Activated T-helper 1 cell treated with anti-CD3 and anti-CD28 coated beads, Interleukin-12 subunit alpha, Interleukin-12 subunit beta, Interleukin-2, Interleukin-4 antibody, amounts not matched to agents 30 ng/mL and 10 ng/mL and 1 ng/mL, durations not matched to agents 14 hours and 24 hours and 36 hours (primary cell): Measurements from ENCODE around the gene TRPT1. TPM values are rescaled to one million over a fixed set of nuclear protein-coding genes. Genes with fewer than 3 reads are reported as not detected.
A peak's percentile ranks its signal among the peaks of the same experiment; 100 is the strongest.

Source experiments
- DNase-seq: peaks from one replicate; pipeline ENCODE4 v3.0.0; 2021; ENCODE audit warnings: low spot score
- H3K27ac Mint-ChIP-seq: one replicate; pipeline ENCODE4 v1.8.0; 2021; ENCODE audit warnings: mild to moderate bottlenecking, mixed read lengths
- H3K27me3 Mint-ChIP-seq: one replicate; pipeline ENCODE4 v1.8.0; 2022; ENCODE audit warnings: mild to moderate bottlenecking, moderate library complexity, mixed read lengths; ENCODE audit not compliant: insufficient read depth
- H3K36me3 Mint-ChIP-seq: one replicate; pipeline ENCODE4 v1.8.0; 2021; ENCODE audit warnings: low read depth, mixed read lengths
- H3K4me1 Mint-ChIP-seq: one replicate; pipeline ENCODE4 v1.8.0; 2021; ENCODE audit warnings: low read depth, mixed read lengths
- H3K4me3 Mint-ChIP-seq: one replicate; pipeline ENCODE4 v1.8.0; 2021; ENCODE audit warnings: mild to moderate bottlenecking, moderate library complexity, mixed read lengths
- H3K9me3 Mint-ChIP-seq: one replicate; pipeline ENCODE4 v1.8.0; 2021; ENCODE audit warnings: mixed read lengths
- intact Hi-C: fragments of 100-400 bp; cut with micrococcal nuclease; formaldehyde crosslinking; loops from one replicate; pipeline ENCODE4 v1.15.1; 2024
- total RNA-seq: library from RNA; stranded (reverse); gene quantifications from 2 replicates; pipeline ENCODE4 v1.2.3, GENCODE V29; 2022

TRPT1 gene
- total RNA-seq, 1 donor from 2014 or later, result 35.5 TPM

DNA sequence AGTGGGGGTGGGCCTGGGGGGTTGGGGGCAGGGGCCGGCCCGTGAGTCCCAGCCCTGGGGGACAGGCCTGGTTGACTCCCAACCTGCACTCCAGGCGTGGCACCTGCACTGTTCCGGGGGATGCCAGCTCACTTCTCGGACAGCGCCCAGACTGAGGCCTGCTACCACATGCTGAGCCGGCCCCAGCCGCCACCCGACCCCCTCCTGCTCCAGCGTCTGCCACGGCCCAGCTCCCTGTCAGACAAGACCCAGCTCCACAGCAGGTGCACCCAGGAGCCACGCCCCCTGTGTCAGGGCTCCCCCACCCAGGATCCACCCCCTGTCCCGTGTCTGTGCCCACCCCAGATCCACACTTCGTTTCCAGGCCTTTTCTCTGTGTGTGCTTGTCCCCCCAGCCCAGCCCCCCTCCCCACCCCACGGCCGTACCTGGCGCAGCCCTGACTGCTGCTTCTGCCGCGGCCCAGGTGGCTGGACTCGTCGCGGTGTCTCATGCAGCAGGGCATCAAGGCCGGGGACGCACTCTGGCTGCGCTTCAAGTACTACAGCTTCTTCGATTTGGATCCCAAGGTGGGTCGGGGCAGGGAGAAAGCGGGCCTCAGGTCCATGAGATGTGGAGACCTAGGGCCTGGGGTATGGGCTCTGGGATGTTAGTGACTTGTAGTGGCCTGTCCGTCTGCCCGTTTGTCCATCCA, 14.7 kb downstream of the TRPT1 start:
- H3K4me1 Mint-ChIP-seq, result peaks cover 22% of the 10 kb centered on the region
- H3K36me3 Mint-ChIP-seq, result peaks cover 49% of the 10 kb centered on the region
- no peaks in the 10 kb centered on the region for H3K27me3 Mint-ChIP-seq
- no peaks in the 10 kb centered on the region for H3K9me3 Mint-ChIP-seq
- DNase-seq, result no peak
- no peak overlapping the region for H3K27ac Mint-ChIP-seq
- intact Hi-C loops, result no loop called here
- H3K4me3 Mint-ChIP-seq, result no peak overlapping the region

DNA sequence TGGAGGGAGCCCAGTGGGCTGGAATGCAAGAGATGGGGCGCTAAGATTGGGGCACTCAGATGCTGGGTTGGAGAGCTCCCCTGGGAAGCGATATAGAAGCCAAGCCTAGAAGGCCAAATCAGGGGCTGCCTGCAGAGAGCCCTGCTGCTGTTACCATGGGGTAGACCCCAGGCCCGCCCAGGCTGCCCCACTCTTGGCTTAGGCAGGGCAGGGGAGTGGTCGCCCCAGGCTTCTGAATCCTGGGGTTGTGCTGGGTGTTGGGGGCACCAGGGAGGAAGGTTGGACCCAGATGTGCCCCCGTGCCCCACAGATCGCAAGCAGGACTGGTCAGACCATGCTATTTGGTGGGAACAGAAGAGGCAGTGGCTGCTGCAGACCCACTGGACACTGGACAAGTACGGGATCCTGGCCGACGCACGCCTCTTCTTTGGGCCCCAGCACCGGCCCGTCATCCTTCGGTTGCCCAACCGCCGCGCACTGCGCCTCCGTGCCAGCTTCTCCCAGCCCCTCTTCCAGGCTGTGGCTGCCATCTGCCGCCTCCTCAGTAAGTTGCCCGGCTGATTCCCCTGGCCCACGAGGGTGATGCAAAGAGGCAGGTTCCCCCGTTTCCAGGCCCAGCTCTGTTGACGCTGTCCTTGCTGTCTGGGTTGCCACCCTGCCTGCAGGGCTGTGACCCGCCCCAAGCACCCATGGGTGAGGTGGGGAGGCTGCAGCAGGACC, 15.5 kb downstream of the TRPT1 start:
- Mint-ChIP-seq H3K27me3 (no peaks in the 10 kb centered on the region), H3K9me3 (no peaks in the 10 kb centered on the region), H3K27ac (no peak overlapping the region), H3K36me3 (peaks cover 53% of the 10 kb centered on the region), H3K4me3 (no peak overlapping the region), H3K4me1 (peaks cover 29% of the 10 kb centered on the region)
- DNase-seq, result no peak
- intact Hi-C loops, result no loop called here

DNA sequence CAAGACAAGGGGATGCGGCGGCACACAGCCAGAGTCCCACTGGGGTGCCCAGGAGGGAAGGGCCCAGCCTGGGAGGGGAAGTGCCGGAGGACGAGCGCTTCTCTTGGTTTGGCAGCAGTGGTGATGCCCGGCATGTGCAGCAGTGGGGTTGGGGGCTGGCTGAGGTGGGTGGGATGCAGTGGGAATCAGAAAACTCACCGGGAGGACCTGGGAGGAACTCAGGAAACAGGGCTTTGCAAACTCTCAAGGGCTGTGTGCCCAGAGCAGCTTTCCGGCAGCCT, 16.5 kb downstream of the TRPT1 start:
- H3K27ac Mint-ChIP-seq, result no peak overlapping the region
- H3K36me3 Mint-ChIP-seq, result peaks cover 50% of the 10 kb centered on the region
- no peaks in the 10 kb centered on the region for H3K9me3 Mint-ChIP-seq
- H3K4me1 Mint-ChIP-seq, result peaks cover 26% of the 10 kb centered on the region
- intact Hi-C loops, result no loop called here
- H3K27me3 Mint-ChIP-seq, result no peaks in the 10 kb centered on the region
- peak overlapping the region; percentile 30 for H3K4me3 Mint-ChIP-seq
- no peak for DNase-seq

DNA sequence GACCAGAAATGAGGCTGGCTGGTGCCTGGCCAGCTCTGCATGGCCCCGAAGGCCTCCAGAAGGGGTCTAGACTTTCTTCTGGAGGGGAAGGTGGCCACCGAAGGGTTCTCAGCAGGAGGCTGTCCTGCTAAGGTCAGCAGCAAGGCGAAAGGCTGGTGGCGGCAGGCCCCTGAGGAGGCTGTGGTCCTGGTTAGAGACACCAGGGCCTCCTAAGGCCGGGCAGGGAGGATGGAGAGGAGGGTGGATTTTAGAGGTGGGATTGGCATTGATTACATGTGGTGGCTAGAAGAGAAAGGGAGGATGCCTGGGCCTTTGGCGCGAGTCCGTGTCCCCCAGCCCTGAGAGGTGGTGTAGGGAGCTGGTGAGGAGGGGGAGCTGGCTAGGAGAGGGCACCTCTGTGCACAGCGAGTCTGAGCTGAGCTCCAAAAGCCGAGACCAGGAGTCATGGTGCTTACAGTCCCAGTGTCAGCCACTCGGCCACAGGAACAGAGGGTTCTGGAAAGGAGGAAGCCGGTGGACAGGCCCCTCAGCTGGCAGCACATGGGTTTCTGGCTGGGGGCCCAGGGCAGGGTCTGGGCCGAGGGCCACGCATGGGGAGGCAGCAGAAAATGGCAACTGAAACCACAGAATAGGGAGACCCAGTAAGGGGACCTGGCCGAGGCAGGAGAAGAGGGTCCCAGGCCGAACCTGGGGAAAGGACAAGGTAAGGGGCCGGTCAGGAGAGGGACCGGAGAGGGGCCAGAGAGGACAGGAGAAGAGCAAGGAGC, 17.0 kb downstream of the TRPT1 start:
- H3K27ac Mint-ChIP-seq, result peak overlapping the region; percentile 95
- peaks cover 53% of the 10 kb centered on the region for H3K36me3 Mint-ChIP-seq
- no peak for DNase-seq
- intact Hi-C loops, result no loop called here
- peaks cover 30% of the 10 kb centered on the region for H3K4me1 Mint-ChIP-seq
- H3K4me3 Mint-ChIP-seq, result peak overlapping the region; percentile 58
- H3K9me3 Mint-ChIP-seq, result no peaks in the 10 kb centered on the region
- no peaks in the 10 kb centered on the region for H3K27me3 Mint-ChIP-seq

DNA sequence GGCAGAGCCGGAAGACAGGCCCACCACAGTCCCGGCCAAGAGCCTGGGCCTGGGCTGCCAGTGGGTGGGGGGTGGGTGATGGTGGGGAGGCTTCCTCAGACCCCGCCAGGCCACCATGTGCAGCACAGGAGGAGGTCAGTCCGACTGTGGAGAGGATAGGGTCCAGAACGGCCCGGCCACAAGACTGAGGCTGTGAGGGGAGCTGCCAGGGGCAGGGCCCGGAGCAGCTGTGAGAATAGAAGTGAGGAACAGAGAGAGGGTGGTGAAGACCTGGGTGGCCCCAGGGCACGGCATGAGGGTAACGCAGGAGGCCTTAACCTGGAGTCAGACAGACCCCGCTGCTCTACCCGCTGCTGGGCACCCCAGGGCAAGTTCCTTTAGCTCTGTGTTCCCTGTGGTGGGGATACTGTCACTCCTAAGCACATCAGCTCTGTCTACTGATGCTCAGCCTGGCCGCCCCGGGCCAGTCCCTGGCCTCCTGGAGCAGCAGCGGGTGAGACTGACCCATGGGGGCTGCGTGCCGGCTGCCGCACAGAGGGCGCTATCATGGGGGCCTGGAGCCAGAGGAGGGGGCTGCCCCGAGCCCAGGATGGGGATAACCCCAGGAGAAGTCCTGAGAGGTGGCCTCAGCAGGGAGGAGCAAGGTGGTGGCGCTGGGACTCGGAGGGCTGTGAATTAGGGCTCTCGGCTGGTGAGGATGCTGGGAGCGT, 17.7 kb downstream of the TRPT1 start:
- DNase-seq, result no peak
- Mint-ChIP-seq H3K4me3 (peak overlapping the region; percentile 89), H3K4me1 (peaks cover 33% of the 10 kb centered on the region), H3K27me3 (no peaks in the 10 kb centered on the region), H3K36me3 (peaks cover 57% of the 10 kb centered on the region), H3K9me3 (no peaks in the 10 kb centered on the region), H3K27ac (peak overlapping the region; percentile 95)
- intact Hi-C loops, result no loop called here

DNA sequence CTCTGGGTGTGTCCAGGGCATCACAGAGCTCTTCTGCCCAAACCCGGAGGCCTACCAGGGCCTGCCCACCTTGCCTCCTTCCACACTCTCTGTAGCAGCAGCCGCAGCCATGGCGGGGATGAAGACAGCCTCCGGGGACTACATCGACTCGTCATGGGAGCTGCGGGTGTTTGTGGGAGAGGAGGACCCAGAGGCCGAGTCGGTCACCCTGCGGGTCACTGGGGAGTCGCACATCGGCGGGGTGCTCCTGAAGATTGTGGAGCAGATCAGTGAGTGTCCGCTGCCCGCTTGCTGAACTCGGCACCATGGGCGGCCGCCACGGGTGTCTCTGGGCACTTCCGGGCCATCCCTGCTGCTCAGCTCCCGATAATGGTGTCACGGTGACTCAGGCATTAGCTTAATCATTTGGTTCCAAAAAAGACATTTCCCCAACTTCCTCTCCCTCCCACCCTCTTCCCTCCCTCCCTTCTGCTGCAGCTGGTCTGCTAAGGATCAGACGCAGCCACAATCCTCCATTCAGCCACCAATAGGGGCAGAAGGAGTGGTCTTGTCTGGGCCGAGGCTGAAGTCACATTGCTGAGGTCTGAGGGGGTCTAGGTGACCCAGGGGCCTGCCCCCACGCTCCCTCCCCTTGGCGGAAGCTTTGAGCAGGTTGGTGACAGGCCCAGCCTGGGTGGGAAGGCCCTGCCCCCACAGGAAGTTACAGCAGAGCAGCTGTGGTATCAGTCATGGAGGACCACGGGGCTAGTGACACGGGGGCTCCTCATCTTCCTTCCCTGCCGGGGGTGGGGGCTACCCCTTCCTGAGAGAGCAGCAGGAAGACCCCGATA, 18.5 kb downstream of the TRPT1 start:
- Mint-ChIP-seq H3K27ac (peak overlapping the region; percentile 95), H3K4me1 (peaks cover 33% of the 10 kb centered on the region), H3K9me3 (no peaks in the 10 kb centered on the region), H3K36me3 (peaks cover 56% of the 10 kb centered on the region), H3K4me3 (peak overlapping the region; percentile 89), H3K27me3 (no peaks in the 10 kb centered on the region)
- intact Hi-C loops, result loop anchor here (1.0 to 2.0 kb wide), 5 partner anchors 19 to 110 kb away; partner anchors contain the start of genes DNAJC4, FKBP2, NUDT22 and TRMT112
- peak; percentile 71 for DNase-seq

DNA sequence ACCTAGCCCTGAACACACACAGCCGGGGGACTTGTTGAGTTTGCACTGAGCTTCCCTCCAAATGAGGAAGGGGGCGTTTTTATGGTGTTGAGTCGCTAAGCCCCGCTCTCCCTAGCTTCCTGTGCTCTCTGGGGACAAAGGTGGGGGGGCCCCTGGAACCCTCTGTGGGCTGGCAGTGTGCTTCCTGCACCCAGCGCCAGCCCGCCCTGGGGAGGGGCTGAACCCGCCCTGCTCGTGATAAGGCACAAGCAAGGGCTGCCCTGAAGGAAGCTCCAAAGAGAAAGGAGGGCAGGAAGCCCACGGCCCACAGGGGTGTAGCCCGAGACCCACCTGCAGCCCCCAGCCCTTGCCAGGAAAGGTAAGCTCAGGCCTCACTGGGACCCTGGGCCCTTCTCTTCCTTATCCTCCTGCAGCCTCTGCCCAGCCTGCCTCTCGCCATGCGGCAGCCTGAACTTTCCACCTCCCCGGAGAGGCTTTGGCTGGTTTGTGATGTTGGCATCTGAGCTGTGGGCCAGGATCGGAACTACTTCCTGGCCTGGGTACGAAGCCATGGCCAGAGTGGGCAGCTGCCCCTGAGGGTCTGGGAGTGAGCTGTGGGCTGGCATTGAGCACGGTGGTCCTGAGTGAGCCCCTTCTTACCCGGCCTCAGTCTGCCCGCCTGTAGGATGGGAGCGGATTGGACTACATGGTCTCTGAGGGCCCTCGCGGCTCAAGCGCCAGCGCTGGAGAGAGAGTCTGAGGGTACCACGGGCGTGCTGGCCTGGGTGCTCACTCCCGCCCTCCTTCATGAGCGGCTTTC, 19.3 kb downstream of the TRPT1 start, which contains the start of gene FERMT3:
Gene FERMT3 (plus strand): TSS at position 265 of the 799 bp plus-strand sequence. CDS start 644 bp downstream, outside the sequence.
- Mint-ChIP-seq H3K9me3 (no peaks in the 10 kb centered on the region), H3K4me1 (peaks cover 34% of the 10 kb centered on the region), H3K27me3 (no peaks in the 10 kb centered on the region), H3K36me3 (peaks cover 54% of the 10 kb centered on the region), H3K27ac (peak within 1 kb of the TSS; percentile 95), H3K4me3 (peak within 1 kb of the TSS; percentile 89)
- peak; percentile 72 for DNase-seq
- intact Hi-C loops, result loop anchor here (1.0 to 2.0 kb wide), 6 partner anchors 20 to 111 kb away; partner anchors contain the start of genes DNAJC4, FKBP2, NUDT22 and TRMT112

DNA sequence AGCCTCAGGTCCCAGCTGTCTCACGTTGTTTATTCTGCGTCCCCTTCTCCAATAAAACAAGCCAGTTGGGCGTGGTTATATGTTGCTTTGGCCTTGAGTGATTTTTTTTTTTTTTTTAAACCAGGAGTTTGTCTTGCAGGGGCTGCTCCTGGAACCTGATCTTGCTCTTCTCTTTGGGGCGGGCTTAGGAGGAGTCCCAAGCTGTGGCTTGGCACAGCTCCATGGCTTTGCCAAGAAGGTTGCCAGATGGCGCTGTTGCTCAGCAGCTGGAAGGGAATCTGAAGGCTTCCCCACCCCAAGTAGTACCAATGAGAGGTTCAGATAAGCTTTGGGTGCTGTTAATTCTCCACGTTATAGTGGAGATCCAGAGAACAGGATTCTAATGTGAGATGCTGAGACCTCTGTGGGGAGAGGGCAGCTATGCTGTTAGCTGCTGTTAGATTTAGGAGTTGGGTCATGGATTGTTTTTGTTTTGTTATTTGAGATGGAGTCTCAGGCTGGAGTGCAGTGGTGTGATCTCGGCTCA, 21.5 kb downstream of the TRPT1 start:
- intact Hi-C loops, result loop anchor here (1.0 kb wide), 2 partner anchors 42 to 100 kb away; partner anchors contain the start of gene PPP1R14B
- Mint-ChIP-seq H3K36me3 (peaks cover 57% of the 10 kb centered on the region), H3K9me3 (no peaks in the 10 kb centered on the region), H3K27ac (peak overlapping the region; percentile 70), H3K4me1 (peaks cover 39% of the 10 kb centered on the region), H3K27me3 (no peaks in the 10 kb centered on the region), H3K4me3 (peak overlapping the region; percentile 78)
- DNase-seq, result peak; percentile 61

DNA sequence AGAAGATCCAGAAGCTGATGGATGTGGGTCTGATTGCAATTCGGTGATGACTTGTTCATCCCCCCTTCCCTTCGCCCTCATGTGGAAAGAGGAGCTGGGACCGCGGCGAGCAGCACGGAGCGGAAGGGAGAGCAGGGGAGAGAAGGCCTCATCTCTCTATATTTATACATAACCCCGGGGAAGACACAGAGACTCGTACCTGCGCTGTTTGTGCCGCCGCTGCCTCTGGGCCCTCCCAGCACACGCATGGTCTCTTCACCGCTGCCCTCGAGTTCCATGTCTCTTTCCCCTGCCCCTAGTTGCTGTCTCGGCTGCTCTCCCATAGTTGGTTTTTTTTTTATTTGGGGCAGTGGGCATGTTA, 21.9 kb downstream of the TRPT1 start:
- Mint-ChIP-seq H3K27me3 (no peaks in the 10 kb centered on the region), H3K27ac (no peak overlapping the region), H3K9me3 (no peaks in the 10 kb centered on the region), H3K4me3 (peak overlapping the region; percentile 49), H3K4me1 (peaks cover 39% of the 10 kb centered on the region), H3K36me3 (peaks cover 55% of the 10 kb centered on the region)
- DNase-seq, result no peak
- intact Hi-C loops, result loop anchor here (1.0 kb wide), 2 partner anchors 42 to 100 kb away; partner anchors contain the start of gene PPP1R14B

DNA sequence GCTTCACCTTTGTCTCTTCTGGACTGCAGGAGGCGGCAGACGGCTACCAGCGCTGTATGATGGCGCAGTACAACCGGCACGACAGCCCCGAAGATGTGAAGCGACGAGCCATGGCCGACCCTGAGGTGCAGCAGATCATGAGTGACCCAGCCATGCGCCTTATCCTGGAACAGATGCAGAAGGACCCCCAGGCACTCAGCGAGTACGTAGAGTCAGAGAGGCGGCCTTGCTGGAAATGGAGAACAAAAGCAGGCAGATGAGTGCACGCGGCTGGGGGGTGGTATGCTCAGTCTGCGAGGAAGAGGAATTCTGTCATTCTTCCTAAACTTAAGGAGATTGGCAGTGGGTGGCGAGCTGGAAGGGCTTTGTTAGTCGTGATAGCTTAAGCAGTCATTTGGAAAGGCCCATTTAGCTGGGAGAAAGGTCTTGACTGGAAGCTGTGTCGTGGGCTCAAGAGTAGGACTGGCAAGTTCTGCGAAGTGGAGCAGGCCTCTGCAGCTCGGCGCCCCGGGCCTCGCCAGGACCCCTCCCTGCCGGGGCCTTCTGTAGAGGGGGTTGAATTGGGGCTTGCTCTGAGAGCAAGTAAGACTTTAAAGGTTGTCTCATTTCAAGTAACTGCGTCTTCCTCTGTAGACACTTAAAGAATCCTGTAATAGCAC, 22.4 kb downstream of the TRPT1 start:
- peak overlapping the region; percentile 49 for H3K4me3 Mint-ChIP-seq
- H3K27me3 Mint-ChIP-seq, result no peaks in the 10 kb centered on the region
- no peak overlapping the region for H3K27ac Mint-ChIP-seq
- peaks cover 51% of the 10 kb centered on the region for H3K36me3 Mint-ChIP-seq
- H3K4me1 Mint-ChIP-seq, result peaks cover 39% of the 10 kb centered on the region
- H3K9me3 Mint-ChIP-seq, result no peaks in the 10 kb centered on the region
- intact Hi-C loops, result loop anchor here (1.0 kb wide), 2 partner anchors 43 to 101 kb away; partner anchors contain the start of gene PPP1R14B
- no peak for DNase-seq

DNA sequence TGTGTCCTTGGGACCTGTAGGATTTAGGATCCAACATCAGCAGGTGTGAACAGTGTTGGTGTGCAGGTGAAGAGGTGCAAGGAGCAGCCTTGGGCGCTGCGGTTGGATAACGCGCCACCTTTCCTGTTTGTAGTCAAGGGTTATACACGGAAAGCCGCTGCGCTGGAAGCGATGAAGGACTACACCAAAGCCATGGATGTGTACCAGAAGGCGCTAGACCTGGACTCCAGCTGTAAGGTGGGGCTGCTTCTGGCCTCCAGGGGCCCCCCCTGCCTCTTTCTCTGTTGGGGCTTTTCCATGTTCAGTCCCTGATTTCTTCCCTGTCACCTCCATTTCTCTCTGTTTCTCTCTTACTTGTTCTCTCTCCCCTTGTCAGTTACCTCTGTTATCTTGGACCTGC, 23.0 kb downstream of the TRPT1 start:
- H3K36me3 Mint-ChIP-seq, result peaks cover 52% of the 10 kb centered on the region
- H3K4me3 Mint-ChIP-seq, result no peak overlapping the region
- intact Hi-C loops, result no loop called here
- DNase-seq, result no peak
- peaks cover 39% of the 10 kb centered on the region for H3K4me1 Mint-ChIP-seq
- H3K9me3 Mint-ChIP-seq, result no peaks in the 10 kb centered on the region
- H3K27me3 Mint-ChIP-seq, result no peaks in the 10 kb centered on the region
- no peak overlapping the region for H3K27ac Mint-ChIP-seq
